ENCODE data around the gene GSTA3.
"Not testable (repeated sequence)": the region's sequence is repeated elsewhere in the genome, so short reads cannot be mapped to it uniquely, and the experiment has no call there.

DNA sequence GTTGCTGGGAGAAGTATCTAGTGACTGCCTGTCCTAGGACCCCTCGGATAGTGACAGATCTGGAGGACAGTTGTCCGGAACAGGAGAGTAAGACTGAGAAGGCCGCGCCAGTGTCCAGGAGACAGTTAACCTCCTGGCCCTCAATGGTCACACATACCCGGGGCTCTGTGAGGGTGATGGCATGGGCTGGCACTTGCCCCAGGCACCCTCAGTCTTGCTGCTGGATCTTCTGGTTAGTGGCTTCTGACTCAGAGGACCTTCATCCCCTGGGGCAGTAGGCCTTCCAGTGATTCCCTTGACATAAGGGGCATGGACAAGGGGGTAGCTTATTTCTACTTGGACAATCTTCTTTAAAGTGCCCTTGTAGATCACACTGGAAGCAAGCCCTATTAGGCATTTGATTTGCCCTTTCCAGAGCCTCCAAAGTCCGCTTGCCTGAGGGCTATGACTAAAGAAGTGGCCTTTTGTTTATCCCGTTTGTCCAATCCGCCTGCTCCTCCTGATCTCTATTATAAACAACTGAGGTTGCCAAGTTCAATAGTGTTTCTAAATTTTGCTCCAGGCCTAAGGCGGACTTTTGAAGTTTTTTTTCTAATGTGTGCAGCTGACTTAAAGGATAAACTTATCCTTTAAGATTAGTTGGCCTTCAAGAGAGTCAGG is 8.7 kb upstream of the GSTA3 start:
- TF ChIP-seq, protein P1, sequence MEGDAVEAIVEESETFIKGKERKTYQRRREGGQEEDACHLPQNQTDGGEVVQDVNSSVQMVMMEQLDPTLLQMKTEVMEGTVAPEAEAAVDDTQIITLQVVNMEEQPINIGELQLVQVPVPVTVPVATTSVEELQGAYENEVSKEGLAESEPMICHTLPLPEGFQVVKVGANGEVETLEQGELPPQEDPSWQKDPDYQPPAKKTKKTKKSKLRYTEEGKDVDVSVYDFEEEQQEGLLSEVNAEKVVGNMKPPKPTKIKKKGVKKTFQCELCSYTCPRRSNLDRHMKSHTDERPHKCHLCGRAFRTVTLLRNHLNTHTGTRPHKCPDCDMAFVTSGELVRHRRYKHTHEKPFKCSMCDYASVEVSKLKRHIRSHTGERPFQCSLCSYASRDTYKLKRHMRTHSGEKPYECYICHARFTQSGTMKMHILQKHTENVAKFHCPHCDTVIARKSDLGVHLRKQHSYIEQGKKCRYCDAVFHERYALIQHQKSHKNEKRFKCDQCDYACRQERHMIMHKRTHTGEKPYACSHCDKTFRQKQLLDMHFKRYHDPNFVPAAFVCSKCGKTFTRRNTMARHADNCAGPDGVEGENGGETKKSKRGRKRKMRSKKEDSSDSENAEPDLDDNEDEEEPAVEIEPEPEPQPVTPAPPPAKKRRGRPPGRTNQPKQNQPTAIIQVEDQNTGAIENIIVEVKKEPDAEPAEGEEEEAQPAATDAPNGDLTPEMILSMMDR (IDR thresholded peaks at IDR 0.05), result not testable (repeated sequence)
- TF ChIP-seq POLR2A (IDR thresholded peaks at IDR 0.05), result not testable (repeated sequence)

Data from sigmoid colon (tissue), 3 donors.